GM21619 (cell line): ENCODE results near the gene UBL4B.

Experiments
- ATAC-seq: cut with Tn5 transposase; IDR thresholded peaks from one replicate; pipeline ENCODE4 v1.9.1; 2021; ENCODE audit not compliant: unreplicated experiment

UBL4B gene

DNA sequence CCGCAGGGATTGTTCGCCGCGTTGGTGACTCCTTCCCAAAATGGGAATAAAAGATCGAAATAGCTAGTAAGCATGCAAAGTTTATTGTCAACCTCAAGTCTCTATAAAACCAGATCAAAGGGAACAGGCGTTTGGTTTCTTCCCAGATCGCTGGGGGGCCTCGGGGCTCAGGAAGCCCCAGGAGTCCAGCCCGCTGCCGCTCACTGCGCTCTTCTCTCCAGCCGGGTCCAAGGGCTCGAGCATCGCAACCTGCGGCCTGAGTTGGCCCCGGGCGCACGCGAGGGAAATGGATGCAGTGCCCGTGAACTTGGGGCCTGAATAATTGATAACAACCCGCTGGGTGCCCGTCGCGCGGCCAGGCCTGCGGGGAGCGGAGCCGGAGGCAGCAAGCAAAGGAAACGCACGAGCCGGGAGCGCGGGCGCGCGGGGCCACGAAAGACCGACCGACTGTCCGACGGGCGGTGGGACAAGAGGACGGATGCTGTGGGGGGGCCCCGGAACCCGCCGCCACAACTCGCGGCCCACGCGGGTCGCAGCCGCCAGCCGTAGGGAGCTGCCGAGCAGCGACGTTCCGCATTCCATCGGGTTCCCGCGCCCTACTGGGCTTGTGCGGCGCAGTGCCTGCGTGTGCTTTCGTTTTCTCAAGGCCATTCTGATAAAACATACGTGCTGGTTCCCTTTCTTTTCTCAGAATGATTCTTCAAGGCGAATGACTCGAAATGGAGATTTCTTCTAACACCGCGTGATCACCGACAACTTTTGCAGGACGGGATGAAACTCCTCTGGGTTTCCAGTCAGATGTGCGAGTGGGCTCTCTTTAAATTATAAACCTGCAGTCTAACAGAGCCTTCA, 27.8 kb upstream of the UBL4B start:
- ATAC-seq = peak; percentile 53

- no peak for ATAC-seq
Observed at GRCh38 chr1:110085671-110086070, 26.6 kb upstream of the UBL4B start.

GRCh38 chr1:110086961-110087360, 25.3 kb upstream of the UBL4B start:
- no peak for ATAC-seq

DNA sequence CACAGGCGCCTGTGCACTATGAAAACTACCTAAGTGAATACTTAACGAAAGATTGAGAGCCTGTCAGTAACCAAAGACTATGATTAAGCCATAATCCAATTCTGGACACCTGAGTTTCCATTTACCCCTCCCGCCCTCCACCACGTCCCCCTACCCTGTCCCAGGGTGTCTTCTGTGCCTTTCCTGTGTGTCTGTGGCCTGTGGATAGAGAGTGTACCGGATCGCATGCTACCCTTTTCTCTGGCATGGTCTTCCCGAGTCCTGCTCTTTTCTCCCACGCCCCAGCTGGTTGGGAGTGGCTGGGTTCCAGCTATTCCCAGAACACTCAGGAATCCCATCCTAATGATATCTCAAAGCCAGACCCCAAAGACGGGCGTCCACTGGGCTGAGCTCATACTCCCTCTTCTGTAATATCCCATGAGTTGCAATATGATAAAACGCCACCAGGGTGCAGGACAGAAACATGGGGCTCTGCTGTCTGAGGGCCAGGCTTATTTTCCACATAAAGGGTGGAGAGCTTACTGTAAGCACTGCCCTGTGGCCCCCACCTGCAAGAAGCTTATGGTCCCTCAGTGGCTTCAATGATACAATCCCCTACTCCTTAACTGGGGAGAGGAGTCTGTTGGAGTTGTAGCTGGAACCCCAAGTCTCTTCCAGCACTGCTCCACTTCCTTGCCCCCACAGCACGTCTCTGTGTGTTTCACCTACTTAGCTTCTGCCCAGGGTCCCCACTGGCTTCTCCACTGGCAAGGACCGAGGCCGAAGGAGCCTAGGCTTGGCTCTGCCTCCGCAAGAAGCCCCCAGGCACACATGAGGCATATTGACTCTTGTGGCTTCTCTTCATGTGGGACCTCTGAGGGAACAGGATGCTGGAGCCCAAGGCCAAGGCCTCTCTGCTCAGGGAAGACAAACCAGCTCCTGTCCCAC, 24.2 kb upstream of the UBL4B start:
- ATAC-seq = no peak

DNA sequence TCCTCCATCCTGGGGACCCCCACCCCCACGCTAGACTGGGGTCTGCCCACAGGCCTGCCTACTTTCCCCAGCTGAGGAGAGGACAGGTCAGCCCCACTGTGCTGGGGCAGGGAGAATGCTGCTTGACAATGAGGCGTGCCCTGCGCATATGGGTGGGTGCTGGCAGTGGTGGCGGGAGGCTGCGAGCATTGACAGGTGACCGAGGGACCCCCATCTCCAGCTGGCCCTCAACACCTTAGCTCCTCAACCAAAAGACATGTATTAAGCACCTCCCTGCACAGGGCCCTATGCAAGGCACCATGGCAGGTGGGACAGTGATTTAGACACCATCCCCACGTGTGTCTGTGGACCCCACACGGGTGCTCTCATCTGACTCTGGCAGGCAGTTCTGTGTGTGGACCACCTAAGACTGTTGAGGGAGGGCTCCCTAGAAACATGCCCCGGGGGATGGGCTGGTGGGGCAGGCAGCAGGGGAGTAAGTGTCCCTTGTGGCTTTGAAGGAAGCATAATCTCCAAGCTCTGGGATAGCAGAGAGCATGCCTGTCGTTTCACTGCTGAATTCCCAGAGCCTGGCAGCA, 23.4 kb upstream of the UBL4B start:
- ATAC-seq = no peak

DNA sequence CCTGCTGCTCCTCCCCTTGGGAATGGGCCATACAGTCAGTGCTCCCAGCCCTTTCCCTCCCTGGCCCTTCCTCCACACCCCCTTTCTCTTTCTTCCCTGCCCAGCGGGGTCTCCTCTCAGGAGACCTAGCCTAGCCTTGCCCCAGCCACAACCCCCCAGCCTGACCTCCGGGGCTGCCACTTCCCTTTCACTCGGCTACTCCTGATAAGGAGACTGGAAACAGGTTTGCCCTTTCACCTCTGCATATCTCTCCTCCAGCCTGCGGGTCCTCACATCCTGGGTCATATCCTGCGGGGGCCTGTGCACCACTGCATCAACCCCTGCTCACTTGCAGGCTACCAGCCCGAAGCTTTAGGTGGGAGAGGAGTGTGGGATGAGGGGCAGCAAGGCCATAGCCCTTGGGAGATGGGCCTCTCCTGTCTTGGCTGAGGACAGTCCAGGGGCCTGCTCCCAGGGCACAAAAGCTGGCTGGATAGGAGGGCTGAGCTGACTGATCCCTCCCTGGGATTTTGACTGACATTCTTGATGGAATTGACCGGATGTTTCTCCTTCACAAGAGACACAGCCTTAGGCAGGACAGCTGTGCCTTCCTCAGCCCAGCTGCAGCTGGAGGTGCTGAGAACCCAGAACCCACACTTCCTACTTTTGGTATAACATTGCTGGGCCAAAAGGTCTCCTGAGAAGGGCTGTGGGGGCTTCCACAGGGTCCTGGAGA, 22.5 kb upstream of the UBL4B start:
- ATAC-seq = no peak

- no peak for ATAC-seq
Observed at GRCh38 chr1:110091381-110091780, 20.9 kb upstream of the UBL4B start.

DNA sequence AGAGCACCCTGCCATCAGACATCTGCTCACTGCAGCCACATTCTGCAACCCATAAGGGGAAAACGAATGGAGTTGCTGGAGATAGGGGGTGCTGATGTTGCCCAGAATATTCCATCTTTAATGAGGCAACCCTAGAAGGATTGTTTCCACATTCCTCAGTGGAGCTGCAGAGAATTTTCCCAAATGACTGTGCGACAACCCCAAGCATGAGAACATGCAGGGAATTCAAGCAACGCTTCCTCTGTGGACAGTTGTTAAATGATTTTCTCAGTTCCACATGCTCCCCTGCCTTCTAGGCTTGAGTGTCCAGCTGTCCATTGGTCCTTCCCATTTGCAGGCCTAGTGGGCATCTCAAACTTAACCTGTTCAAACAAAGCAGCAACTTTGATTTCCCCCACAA, 20.5 kb upstream of the UBL4B start:
- no peak for ATAC-seq

GRCh38 chr1:110092991-110093390, 19.3 kb upstream of the UBL4B start:
- no peak for ATAC-seq

- ATAC-seq = no peak
Observed at GRCh38 chr1:110094931-110095654, 17.1 kb upstream of the UBL4B start.

DNA sequence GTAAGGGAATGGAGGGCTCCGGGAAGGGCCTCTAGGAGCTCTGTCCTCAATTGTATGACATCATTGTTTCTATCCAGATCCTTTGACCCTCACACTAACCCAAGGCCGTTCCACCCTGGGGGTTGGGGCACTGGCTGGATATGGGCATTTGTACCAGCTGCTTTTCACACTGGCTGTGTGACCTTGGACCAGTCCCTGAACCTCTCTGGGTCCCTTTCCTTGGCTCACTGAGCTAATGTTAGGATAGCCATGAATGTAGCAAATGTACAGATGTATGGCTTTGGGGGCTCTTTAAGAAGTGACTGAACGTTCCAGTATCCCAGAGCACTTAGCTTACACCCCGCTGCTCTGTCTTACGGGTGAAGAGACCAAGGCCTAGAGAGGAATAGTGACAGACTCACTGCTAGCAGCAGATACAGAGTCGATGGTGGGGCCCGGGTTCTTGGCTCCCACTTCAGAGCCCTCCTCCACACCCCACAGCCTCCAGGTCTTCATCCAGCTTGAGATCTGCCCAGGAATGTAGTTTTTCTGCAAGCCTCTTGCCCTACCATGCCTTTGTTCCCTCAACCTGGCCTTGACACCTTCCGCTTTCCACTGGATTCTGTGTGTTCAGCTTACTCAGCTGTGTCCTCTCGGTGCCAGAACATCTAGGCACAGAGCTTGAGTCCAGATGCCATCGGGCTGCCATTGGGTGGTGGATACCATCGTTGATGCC, 14.6 kb upstream of the UBL4B start:
- no peak for ATAC-seq

DNA sequence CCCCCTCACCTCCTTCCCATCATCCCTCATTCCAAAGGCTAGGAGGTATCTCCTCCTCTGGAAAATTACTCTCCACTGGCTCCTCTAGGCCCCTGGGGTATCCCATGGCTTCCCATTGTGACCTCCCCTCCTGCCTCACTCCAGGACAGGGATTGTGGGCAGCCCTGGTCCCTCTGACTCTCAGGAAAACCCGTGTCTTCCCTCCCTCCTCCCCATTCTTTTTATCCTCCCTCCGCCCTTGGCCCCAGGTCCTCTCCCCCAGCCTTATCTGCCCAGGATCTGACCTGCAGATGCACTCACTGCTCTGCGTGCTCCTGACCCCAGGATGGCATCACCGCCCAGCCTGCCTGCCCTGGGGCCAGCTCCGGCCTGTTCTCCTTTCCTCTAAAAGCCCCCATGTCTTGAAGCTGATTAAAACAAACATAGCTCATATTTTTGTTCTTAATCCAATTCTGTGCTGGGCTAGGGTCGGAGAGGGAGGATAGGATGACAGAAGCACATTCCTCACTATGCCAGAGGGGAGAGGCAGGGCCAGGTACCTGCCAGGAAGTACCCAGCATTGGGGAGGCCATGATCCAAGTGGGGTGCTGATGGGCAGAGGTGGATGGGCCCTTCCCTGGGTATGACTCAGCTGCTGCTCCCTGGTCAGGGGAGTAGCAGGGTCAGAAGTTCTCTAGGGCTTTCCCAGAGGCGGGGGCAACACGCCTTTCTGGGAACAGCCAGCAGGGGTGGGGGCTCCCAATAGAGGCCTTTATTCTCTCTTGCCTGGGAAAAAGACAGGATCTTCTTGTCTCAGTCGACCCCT, 13.8 kb upstream of the UBL4B start:
- ATAC-seq = no peak

DNA sequence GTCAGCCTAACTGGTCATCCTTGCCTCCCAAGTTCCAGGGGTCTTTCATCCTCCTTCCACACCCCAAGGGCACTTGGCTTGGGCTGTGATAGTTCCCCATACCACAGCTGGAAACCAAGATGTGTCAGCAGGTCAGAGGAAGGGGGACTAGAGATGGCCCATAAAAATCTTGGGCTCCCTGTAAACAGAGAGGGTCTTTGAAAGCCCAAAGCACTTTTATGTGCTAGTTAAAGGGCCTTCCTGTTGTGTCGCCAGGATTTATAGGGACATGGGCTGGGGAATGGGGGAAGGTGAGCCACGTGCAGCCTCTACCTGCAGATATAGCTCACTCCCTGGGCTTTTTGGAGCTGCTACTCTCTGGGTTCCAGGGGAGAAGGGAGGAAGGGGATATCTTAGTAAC, 11.9 kb upstream of the UBL4B start:
- ATAC-seq = no peak

DNA sequence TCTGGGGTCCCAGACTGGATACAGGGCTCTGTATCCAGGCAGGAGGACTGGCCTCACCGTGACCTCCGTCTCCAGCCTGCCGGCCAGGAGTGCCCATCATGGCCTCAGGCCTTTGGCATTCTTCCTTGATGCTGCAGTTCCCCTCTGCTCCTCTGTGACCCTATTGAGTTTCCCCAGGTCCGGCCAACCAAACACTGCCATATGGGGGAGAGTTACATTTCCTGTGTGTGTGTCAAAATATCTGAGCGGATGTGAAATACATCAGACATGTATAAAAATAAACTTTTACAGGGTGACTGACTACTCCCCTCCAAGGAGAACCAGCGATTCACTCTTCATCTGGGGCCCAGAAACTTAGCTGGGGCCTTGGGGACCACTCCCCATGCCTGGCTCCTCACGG, 10.2 kb upstream of the UBL4B start:
- ATAC-seq = no peak

DNA sequence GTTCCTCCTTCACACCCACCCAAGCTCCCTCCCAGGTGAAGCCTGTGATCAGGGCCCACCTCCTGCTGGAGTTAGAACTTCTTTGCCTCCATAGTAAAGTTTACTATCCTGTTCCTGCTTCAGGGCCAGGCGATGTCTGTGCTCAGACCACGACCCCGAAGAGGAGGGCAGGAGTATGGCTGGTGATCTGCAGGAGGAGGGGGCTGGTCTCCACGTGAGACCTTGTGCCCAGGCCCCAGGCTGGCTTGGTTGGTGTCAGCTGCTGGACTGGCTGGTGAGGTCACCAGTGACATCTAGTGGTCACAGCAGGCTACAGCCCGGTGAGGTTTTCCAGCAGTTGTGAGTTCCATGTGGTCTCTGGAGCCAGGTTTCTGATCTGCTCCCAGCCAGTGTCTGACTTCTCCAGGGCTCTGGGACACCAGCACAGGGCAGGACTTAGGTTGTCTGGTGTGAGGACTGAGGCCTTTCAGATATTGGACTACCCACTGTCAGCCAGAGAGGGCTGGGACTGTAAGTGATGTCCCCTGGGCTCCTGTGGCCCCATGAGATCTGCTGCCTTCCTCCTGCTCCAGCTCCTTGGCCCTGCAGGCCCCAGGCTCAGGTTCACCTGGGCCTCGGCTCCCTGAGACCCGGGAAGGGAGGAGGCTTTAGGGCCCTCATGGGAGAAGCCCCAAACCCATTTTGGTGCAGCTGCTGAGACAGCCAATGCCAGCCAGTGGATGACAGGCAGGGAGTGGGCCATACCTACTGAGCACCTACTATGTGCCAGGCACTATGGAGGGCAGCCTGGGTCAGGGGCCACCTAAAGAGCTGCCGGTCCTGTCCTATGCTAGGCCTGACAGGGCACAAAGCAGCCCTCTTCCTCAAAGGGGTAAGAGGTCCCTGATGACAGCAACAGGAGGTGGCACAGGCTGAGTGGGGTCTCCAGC, 6.0 kb upstream of the UBL4B start:
- no peak for ATAC-seq

- no peak for ATAC-seq
Observed at GRCh38 chr1:110107867-110108469, 4.3 kb upstream of the UBL4B start.

DNA sequence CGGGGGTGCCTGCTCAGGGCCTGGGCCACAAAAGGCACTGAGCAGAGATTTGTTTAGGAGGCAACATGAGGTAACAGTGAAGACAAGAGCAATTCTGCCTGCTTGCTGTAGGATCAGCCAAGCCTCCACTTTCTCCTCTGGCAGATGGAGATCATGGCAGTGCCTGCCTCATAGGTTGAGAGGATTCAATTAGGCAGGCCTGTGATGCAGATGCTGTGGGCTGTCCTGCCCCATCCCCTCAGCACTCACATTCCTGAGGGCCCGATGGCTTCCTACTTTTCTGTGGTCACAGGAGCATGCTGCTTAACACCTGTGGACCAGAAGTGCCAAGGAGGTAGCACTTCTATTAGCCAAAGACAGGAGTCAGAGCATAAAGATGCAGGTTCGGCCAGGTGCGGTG, 1.2 kb upstream of the UBL4B start:
- no peak for ATAC-seq
